Measurements from ENCODE around the gene CELSR1.

Gene CELSR1, protein sequence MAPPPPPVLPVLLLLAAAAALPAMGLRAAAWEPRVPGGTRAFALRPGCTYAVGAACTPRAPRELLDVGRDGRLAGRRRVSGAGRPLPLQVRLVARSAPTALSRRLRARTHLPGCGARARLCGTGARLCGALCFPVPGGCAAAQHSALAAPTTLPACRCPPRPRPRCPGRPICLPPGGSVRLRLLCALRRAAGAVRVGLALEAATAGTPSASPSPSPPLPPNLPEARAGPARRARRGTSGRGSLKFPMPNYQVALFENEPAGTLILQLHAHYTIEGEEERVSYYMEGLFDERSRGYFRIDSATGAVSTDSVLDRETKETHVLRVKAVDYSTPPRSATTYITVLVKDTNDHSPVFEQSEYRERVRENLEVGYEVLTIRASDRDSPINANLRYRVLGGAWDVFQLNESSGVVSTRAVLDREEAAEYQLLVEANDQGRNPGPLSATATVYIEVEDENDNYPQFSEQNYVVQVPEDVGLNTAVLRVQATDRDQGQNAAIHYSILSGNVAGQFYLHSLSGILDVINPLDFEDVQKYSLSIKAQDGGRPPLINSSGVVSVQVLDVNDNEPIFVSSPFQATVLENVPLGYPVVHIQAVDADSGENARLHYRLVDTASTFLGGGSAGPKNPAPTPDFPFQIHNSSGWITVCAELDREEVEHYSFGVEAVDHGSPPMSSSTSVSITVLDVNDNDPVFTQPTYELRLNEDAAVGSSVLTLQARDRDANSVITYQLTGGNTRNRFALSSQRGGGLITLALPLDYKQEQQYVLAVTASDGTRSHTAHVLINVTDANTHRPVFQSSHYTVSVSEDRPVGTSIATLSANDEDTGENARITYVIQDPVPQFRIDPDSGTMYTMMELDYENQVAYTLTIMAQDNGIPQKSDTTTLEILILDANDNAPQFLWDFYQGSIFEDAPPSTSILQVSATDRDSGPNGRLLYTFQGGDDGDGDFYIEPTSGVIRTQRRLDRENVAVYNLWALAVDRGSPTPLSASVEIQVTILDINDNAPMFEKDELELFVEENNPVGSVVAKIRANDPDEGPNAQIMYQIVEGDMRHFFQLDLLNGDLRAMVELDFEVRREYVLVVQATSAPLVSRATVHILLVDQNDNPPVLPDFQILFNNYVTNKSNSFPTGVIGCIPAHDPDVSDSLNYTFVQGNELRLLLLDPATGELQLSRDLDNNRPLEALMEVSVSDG (N-terminal part only)

GRCh38 chr22:46537225-46537945, at the start of gene CELSR1:
Gene CELSR1 (minus strand): TSS chr22:46537620. CDS start chr22:46537170, 450 bp downstream.
- no peak for DNase-seq

GRCh38 chr22:46587061-46587460, 49.6 kb upstream of the CELSR1 start:
- no peak for DNase-seq

DNA sequence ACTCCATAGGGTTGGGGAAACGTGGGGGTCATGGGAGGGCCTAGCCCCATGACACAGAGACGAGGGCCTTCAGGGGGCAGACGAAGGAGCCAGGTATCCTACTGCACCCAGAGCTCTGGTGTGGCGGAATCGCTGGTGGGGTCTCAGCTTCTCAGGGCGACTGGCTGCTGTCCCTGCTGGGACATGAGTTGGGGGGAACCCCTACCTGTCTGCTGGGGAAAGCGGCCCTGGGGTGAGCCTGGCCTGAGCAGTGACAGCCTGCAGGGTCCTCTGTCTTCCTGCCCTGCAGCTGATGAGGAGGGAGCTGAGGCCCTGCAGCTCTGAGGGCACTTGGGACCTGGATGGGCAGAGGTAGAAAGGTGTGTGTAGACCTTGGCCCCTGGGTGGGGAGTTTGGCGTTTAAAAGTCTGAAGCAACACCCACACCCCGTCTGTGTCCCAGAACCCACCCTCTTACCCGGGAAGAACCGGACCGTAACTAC, 49.2 kb upstream of the CELSR1 start:
- no peak for DNase-seq

GRCh38 chr22:46586123-46586519, 48.7 kb upstream of the CELSR1 start:
- DNase-seq: no peak

GRCh38 chr22:46585340-46586122, 48.1 kb upstream of the CELSR1 start:
- DNase-seq: no peak

DNA sequence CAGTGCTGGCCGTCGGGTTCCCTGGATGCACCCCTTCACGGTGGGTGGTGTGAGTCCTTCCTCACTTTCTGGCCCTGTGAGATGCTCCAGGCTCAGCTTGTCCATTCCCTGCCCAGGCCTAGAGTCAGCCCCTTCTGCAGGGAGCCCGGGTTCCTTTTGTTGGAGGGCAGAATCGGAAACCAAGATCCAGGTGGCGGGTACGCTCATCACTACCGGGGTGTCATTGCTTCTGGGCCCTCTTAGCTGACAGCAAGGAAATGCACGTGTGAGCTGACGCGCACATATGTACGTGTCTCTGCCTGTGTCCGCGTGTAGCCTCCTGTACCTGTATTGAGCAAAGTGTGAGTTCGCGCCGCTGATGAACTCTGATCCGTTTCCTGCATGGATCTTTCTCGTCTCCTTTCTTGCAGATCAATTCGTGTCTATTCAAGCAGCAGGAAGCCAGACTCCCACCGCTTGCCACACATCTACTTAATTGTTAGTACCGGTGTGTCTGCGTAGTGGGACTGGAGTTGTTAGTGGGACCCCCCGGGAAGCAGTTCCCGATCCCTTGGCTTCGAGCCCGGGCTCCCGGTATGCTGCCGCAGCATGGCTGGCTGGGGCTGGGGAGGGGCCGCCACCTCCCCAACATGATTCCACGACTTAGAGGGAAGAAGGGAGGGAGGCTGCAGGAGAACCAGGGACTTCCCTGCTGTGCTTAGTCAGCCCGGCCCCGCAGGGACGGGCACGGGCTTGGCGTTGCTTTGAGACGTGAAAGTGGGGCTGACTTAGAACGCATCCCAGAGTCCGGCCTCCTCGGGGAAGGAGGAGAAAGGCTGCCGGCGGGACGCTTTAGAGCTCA, 46.9 kb upstream of the CELSR1 start:
- DNase-seq: no peak

- no peak for DNase-seq
Observed at GRCh38 chr22:46583571-46583970, 46.2 kb upstream of the CELSR1 start.

DNA sequence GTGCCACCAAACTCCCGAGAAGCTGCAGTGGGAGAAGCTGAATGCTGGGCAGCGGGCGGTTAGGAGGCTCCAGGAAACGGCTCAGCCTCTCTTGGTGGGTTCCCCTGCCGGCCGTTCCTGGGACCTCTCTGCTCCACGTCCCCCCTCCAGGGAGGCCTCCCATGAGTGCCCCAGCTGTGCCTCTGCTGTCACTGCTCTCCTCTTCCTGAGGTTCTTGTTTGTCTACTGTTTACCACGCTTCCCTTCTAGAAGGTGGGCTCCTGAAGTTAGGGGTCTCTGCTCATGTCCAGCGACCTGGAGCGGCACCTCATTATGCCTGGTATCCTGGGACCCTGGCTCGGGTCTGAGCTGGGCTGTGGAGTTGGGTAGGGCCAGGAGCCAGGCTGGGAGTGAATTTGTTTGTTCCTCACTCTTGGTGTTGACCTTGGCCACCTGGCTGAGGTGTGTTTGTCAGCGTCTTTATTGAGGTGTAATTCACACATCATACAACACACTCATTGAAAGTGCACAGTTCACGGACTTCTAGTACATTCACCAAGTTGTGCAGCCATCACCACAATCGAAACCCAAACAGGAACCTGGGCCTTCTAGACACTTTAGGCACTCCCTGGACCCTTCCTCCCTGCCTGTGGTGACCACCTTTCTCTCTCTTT, 45.0 kb upstream of the CELSR1 start:
- DNase-seq: no peak

- no peak for DNase-seq
Observed at GRCh38 chr22:46581538-46582244, 44.3 kb upstream of the CELSR1 start.

- no peak for DNase-seq
Observed at GRCh38 chr22:46580940-46581537, 43.6 kb upstream of the CELSR1 start.

- DNase-seq: no peak
Observed at GRCh38 chr22:46579751-46580449, 42.5 kb upstream of the CELSR1 start.

DNA sequence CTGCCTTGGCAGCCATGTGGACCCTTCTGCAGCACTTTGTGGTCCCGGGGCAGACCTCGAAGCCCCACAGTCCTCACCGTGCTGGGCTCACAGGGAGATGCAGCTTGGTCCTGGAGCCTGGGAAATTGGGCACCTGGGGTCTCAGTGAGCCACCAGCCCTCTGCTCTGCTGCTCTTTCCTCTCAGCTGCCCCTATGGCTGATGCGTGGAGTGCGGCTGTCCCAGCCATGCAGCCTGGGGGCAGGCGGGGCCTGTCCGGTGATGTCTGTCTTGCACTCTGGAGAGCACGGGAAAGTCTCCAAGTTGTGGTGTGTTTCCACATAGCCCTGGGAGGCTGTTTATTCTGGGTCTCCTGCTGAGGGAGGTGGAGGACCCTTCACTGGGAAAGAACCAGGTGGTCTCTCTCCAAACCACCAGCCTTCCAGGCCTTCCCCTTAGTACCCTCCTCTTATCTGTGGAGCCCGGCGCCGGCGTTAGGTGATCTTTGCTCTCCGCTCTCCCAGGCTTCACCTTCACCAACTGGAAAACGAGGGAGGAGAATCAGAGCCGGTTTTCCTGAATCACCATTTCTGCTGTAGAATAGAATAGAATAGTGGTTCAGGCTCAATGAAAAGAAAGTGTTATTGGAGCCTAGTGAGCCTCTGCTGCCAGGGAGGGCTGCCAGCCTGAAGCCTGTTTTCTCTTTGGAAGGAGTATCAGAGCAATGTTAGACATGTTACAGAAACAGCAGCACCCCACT, 41.6 kb upstream of the CELSR1 start:
- no peak for DNase-seq

GRCh38 chr22:46578251-46578823, 40.9 kb upstream of the CELSR1 start:
- no peak for DNase-seq

GRCh38 chr22:46577368-46578249, 40.2 kb upstream of the CELSR1 start:
- DNase-seq: no peak

- peak; percentile 48 for DNase-seq
Observed at GRCh38 chr22:46576556-46577367, 39.3 kb upstream of the CELSR1 start.

Measured in GDM1 (cell line).